Trophoblast cell (in vitro differentiated cells and primary cell): Measurements from ENCODE around the gene CDH24.

Source experiments
- DNase-seq, 2 donors: peaks; one replicate each; pipeline ENCODE4 v3.0.0-alpha.2; 2016
- H2AFZ ChIP-seq: 2 replicates; pipeline ENCODE4 v1.6.1; 2013; ENCODE audit warnings: low read length, moderate library complexity, mild to moderate bottlenecking; ENCODE audit not compliant: insufficient read depth, poor library complexity
- H2AK5ac ChIP-seq: 2 replicates; pipeline ENCODE4 v1.6.1; 2013; ENCODE audit warnings: mild to moderate bottlenecking, low read length
- H2BK120ac ChIP-seq: 2 replicates; pipeline ENCODE4 v1.6.1; 2013; ENCODE audit warnings: low read length, mild to moderate bottlenecking, moderate library complexity; ENCODE audit not compliant: insufficient read depth, poor library complexity
- H2BK12ac ChIP-seq: 2 replicates; pipeline ENCODE4 v1.6.1; 2013; ENCODE audit warnings: mild to moderate bottlenecking, low read length, moderate library complexity
- H2BK5ac ChIP-seq: 2 replicates; pipeline ENCODE4 v1.6.1; 2013; ENCODE audit warnings: low read length, low read depth, moderate library complexity, mild to moderate bottlenecking; ENCODE audit not compliant: poor library complexity
- H3K14ac ChIP-seq: 2 replicates; pipeline ENCODE4 v1.6.1; 2013; ENCODE audit warnings: mild to moderate bottlenecking, low read length
- H3K18ac ChIP-seq: 2 replicates; pipeline ENCODE4 v1.6.1; 2013; ENCODE audit warnings: mild to moderate bottlenecking, low read length
- H3K23ac ChIP-seq: 2 replicates; pipeline ENCODE4 v1.6.1; 2013; ENCODE audit warnings: low read length
- H3K27ac ChIP-seq: 2 replicates; pipeline ENCODE4 v1.5.1; 2013; ENCODE audit warnings: low read depth, mild to moderate bottlenecking, inconsistent platforms, low read length, moderate library complexity
- H3K27me3 ChIP-seq: 2 replicates; pipeline ENCODE4 v1.6.1; 2013; ENCODE audit warnings: inconsistent platforms, mild to moderate bottlenecking, low read length, moderate library complexity; ENCODE audit not compliant: insufficient read depth
- H3K36me3 ChIP-seq, 2 experiments: 1 replicate in 1 of 2; 2 replicates in 1 of 2; pipeline ENCODE4 v1.6.1; 2013; ENCODE audit warnings: low read length in 2 of 2, mild to moderate bottlenecking in 2 of 2, moderate library complexity in 1 of 2; ENCODE audit not compliant: insufficient read depth in 2 of 2, control insufficient read depth in 1 of 2
- H3K4ac ChIP-seq: 2 replicates; pipeline ENCODE4 v1.6.1; 2013; ENCODE audit warnings: low read depth, mild to moderate bottlenecking, low read length, moderate library complexity
- H3K4me1 ChIP-seq, 2 experiments: 1 replicate in 1 of 2; 2 replicates in 1 of 2; pipeline ENCODE4 v1.6.1; 2013; ENCODE audit warnings: low read length in 2 of 2, mild to moderate bottlenecking in 2 of 2, moderate library complexity in 1 of 2; ENCODE audit not compliant: insufficient read depth in 2 of 2, control insufficient read depth in 1 of 2
- H3K4me2 ChIP-seq: 2 replicates; pipeline ENCODE4 v1.6.1; 2013; ENCODE audit warnings: inconsistent platforms, mild to moderate bottlenecking, low read length, moderate library complexity
- H3K4me3 ChIP-seq: 2 replicates; pipeline ENCODE4 v1.5.1; 2013; ENCODE audit warnings: mild to moderate bottlenecking, low read depth, low read length, inconsistent platforms
- H3K79me1 ChIP-seq: one replicate; pipeline ENCODE4 v1.6.1; 2013; ENCODE audit warnings: low read length
- H3K79me2 ChIP-seq: 2 replicates; pipeline ENCODE4 v1.6.1; 2013; ENCODE audit warnings: low read length, mild to moderate bottlenecking; ENCODE audit not compliant: control insufficient read depth, insufficient read depth, poor library complexity
- H3K9ac ChIP-seq: 2 replicates; pipeline ENCODE4 v1.6.1; 2013; ENCODE audit warnings: mild to moderate bottlenecking, low read length
- H3K9me3 ChIP-seq: 2 replicates; pipeline ENCODE4 v1.6.1; 2013; ENCODE audit warnings: low read depth, mild to moderate bottlenecking, control low read depth, inconsistent platforms, low read length; ENCODE audit not compliant: insufficient read depth
- H4K12ac ChIP-seq: 2 replicates; pipeline ENCODE4 v1.6.1; 2013; ENCODE audit warnings: low read depth, mild to moderate bottlenecking, low read length, moderate library complexity
- H4K8ac ChIP-seq: 2 replicates; pipeline ENCODE4 v1.6.1; 2013; ENCODE audit warnings: low read depth, mild to moderate bottlenecking, low read length, moderate library complexity
- H4K91ac ChIP-seq: one replicate; pipeline ENCODE4 v1.6.1; 2013; ENCODE audit warnings: low read depth, mild to moderate bottlenecking, low read length, moderate library complexity
- WGBS: extraction: QIAGEN DNeasy Blood & Tissue Kit; methylation state at CpG from one replicate; pipeline ENCODE4 v1.1.7; 2013; ENCODE audit warnings: missing lambda C conversion rate; ENCODE audit not compliant: insufficient read length, insufficient coverage; ENCODE audit errors: extremely low coverage; 5-methylcytosine and 5-hydroxymethylcytosine counted together

The CDH24 gene

GRCh38 chr14:23101213-23101970 lies 44.1 kb upstream of the CDH24 start:
- H4K91ac ChIP-seq, result no peak overlapping the region
- no peak overlapping the region for H3K18ac ChIP-seq
- no peak overlapping the region for H2AK5ac ChIP-seq
- no peak overlapping the region for H3K14ac ChIP-seq
- H3K79me2 ChIP-seq, result peaks cover 2% of the 10 kb centered on the region
- no peak overlapping the region for H3K4me3 ChIP-seq
- H3K79me1 ChIP-seq, result no peaks in the 10 kb centered on the region
- no peak overlapping the region for H2BK5ac ChIP-seq
- H4K8ac ChIP-seq, result no peak overlapping the region
- no peak overlapping the region for H3K27ac ChIP-seq
- DNase-seq, result no peak
- H3K4ac ChIP-seq, result no peak overlapping the region
- H3K4me2 ChIP-seq, result no peak overlapping the region
- H4K12ac ChIP-seq, result no peak overlapping the region
- no peak overlapping the region for H3K9ac ChIP-seq
- H2BK120ac ChIP-seq, result no peak overlapping the region
- no CpG with 5 or more reads among the region's 6 CpGs for WGBS
- H2BK12ac ChIP-seq, result no peak overlapping the region
- no peaks in the 10 kb centered on the region for H3K27me3 ChIP-seq
- peaks cover 3 to 9% of the 10 kb centered on the region in 2 experiments for H3K4me1 ChIP-seq
- H2AFZ ChIP-seq, result no peak overlapping the region
- H3K9me3 ChIP-seq, result no peaks in the 10 kb centered on the region
- peaks cover 3 to 9% of the 10 kb centered on the region in 2 experiments for H3K36me3 ChIP-seq
- no peak overlapping the region for H3K23ac ChIP-seq

GRCh38 chr14:23099212-23099861 lies 42.0 kb upstream of the CDH24 start:
- no peak overlapping the region for H4K91ac ChIP-seq
- no peak overlapping the region for H2BK12ac ChIP-seq
- H4K8ac ChIP-seq, result no peak overlapping the region
- no peak overlapping the region for H2BK5ac ChIP-seq
- H3K36me3 ChIP-seq, result peaks cover 3 to 9% of the 10 kb centered on the region in 2 experiments
- H4K12ac ChIP-seq, result no peak overlapping the region
- no peak overlapping the region for H2BK120ac ChIP-seq
- WGBS, result no CpG with 5 or more reads among the region's 10 CpGs
- no peak for DNase-seq
- H3K4me1 ChIP-seq, result peaks cover 3 to 7% of the 10 kb centered on the region in 2 experiments
- no peak overlapping the region for H3K9ac ChIP-seq
- H3K18ac ChIP-seq, result no peak overlapping the region
- H3K79me1 ChIP-seq, result peaks cover 11% of the 10 kb centered on the region
- H3K79me2 ChIP-seq, result peaks cover 11% of the 10 kb centered on the region
- no peak overlapping the region for H3K23ac ChIP-seq
- H3K9me3 ChIP-seq, result no peaks in the 10 kb centered on the region
- H3K27me3 ChIP-seq, result no peaks in the 10 kb centered on the region
- no peak overlapping the region for H2AK5ac ChIP-seq
- H2AFZ ChIP-seq, result no peak overlapping the region
- no peak overlapping the region for H3K14ac ChIP-seq
- H3K27ac ChIP-seq, result no peak overlapping the region
- no peak overlapping the region for H3K4ac ChIP-seq
- H3K4me3 ChIP-seq, result no peak overlapping the region
- H3K4me2 ChIP-seq, result no peak overlapping the region

- Histone ChIP-seq H4K91ac (no peak overlapping the region), H2BK5ac (no peak overlapping the region), H3K4me2 (no peak overlapping the region), H3K27me3 (no peaks in the 10 kb centered on the region), H3K4me3 (no peak overlapping the region), H2AK5ac (no peak overlapping the region), H3K27ac (no peak overlapping the region), H3K18ac (peak overlapping the region; percentile 54), H2BK12ac (no peak overlapping the region), H3K23ac (no peak overlapping the region), H2AFZ (no peak overlapping the region), H3K4ac (no peak overlapping the region), H4K12ac (no peak overlapping the region), H2BK120ac (no peak overlapping the region), H3K79me1 (peaks cover 12% of the 10 kb centered on the region), H4K8ac (no peak overlapping the region), H3K79me2 (peaks cover 17% of the 10 kb centered on the region), H3K14ac (no peak overlapping the region), H3K9me3 (no peaks in the 10 kb centered on the region), H3K36me3 (peaks cover 3 to 9% of the 10 kb centered on the region in 2 experiments), H3K4me1 (peaks cover 5 to 9% of the 10 kb centered on the region in 2 experiments), H3K9ac (no peak overlapping the region)
- no CpG with 5 or more reads among the region's 7 CpGs for WGBS
- DNase-seq, result no peak
These were observed 40.5 kb upstream of the CDH24 start for GRCh38 chr14:23097786-23098185.

- DNase-seq, result peak; percentile 100
- H2AFZ ChIP-seq, result peak within 1 kb of the TSS; percentile 89
- peak within 1 kb of the TSS; percentile 97 for H4K91ac ChIP-seq
- H4K12ac ChIP-seq, result peak within 1 kb of the TSS; percentile 98
- H3K18ac ChIP-seq, result peak within 1 kb of the TSS; percentile 100
- peak within 1 kb of the TSS; percentile 98 for H3K4me3 ChIP-seq
- no peak within 1 kb of the TSS for H2BK12ac ChIP-seq
- H4K8ac ChIP-seq, result peak within 1 kb of the TSS; percentile 99
- H3K9me3 ChIP-seq, result no peaks in the 10 kb centered on the region
- peaks cover 12% of the 10 kb centered on the region for H3K79me1 ChIP-seq
- peak within 1 kb of the TSS; percentile 98 for H2BK5ac ChIP-seq
- no peaks in the 10 kb centered on the region for H3K27me3 ChIP-seq
- peak within 1 kb of the TSS; percentile 100 for H3K9ac ChIP-seq
- peak within 1 kb of the TSS; percentile 99 for H3K14ac ChIP-seq
- peaks cover 5 to 9% of the 10 kb centered on the region in 2 experiments for H3K4me1 ChIP-seq
- peak within 1 kb of the TSS; percentile 99 for H3K27ac ChIP-seq
- H2BK120ac ChIP-seq, result peak within 1 kb of the TSS; percentile 95
- H3K79me2 ChIP-seq, result peaks cover 17% of the 10 kb centered on the region
- peak within 1 kb of the TSS; percentile 80 for H2AK5ac ChIP-seq
- H3K4me2 ChIP-seq, result peak within 1 kb of the TSS; percentile 94
- H3K23ac ChIP-seq, result no peak within 1 kb of the TSS
- H3K4ac ChIP-seq, result peak within 1 kb of the TSS; percentile 99
- peaks cover 7 to 19% of the 10 kb centered on the region in 2 experiments for H3K36me3 ChIP-seq
- WGBS, result no CpG with 5 or more reads among the region's 46 CpGs
These were observed 38.1 kb upstream of the CDH24 start, which contains the start of gene C14orf119 for GRCh38 chr14:23095196-23096108. Gene C14orf119 (plus strand): TSS chr14:23095505. CDS start chr14:23097659, 2,154 bp downstream.
